Thyroid gland (tissue), 4 donors: ENCODE results near the gene RAD9A. TPM values are rescaled to one million over a fixed set of nuclear protein-coding genes. Genes with fewer than 3 reads are reported as not detected.

Experiments
- DNase-seq, 2 donors: peaks; one replicate each; pipeline ENCODE4 v3.0.0-alpha.2; 2019
- H3K27ac ChIP-seq, 3 donors: fragments of 200-600 bp; sonication (generic); 1 replicate in 2 of 3; 2 replicates in 1 of 3; pipeline ENCODE4 v1.5.1; 2016 to 2019; ENCODE audit warnings: mild to moderate bottlenecking in 1 of 3, moderate library complexity in 1 of 3
- H3K27me3 ChIP-seq: fragments of 200-600 bp; sonication (generic); one replicate; pipeline ENCODE4 v1.5.1; 2019
- H3K36me3 ChIP-seq, 2 donors: fragments of 200-600 bp; sonication (generic); one replicate each; pipeline ENCODE4 v1.5.1; 2016 to 2019
- H3K4me1 ChIP-seq, 2 donors: fragments of 200-600 bp; sonication (generic); one replicate each; pipeline ENCODE4 v1.5.1; 2017 to 2019
- H3K4me3 ChIP-seq, 3 donors: fragments of 200-600 bp; sonication (generic); replicated peaks in 1 of 3; 1 replicate in 2 of 3; 2 replicates in 1 of 3; pipeline ENCODE4 v1.5.1; 2016; ENCODE audit warnings: mild to moderate bottlenecking in 1 of 3
- H3K9me3 ChIP-seq: fragments of 200-600 bp; sonication (generic); one replicate; pipeline ENCODE4 v1.5.1; 2017
- POLR2A ChIP-seq, 2 donors: fragments of 450-650 bp; IDR thresholded peaks; one replicate each; pipeline ENCODE4 v1.6.1; 2017; ENCODE audit warnings: antibody characterized with exemption in 2 of 2, mild to moderate bottlenecking in 2 of 2, moderate library complexity in 1 of 2
- WGBS, 2 donors: methylation state at CpG; one replicate each; pipeline ENCODE4 v1.1.5; 2017; 5-methylcytosine and 5-hydroxymethylcytosine counted together
- intact Hi-C: fragments of 100-400 bp; cut with DNase I; formaldehyde crosslinking; loops from one replicate; pipeline ENCODE4 v1.15.1; 2023
- total RNA-seq, 4 donors: library from RNA; depleted of rRNA; stranded (reverse); fragments of >200 nt; gene quantifications; one replicate each; pipeline ENCODE4 v1.2.3, GENCODE V29; 2016
- TF ChIP-seq, protein P1 (sequence below), 6 experiments: fragments of 200-600 bp in 3 of 6; fragments of 450-650 bp in 3 of 6; sonication (generic) in 3 of 6; IDR thresholded peaks; one replicate each; pipeline ENCODE4 v1.5.1; 2016 to 2019; ENCODE audit warnings: antibody characterized with exemption in 6 of 6, mild to moderate bottlenecking in 2 of 6, inconsistent platforms in 1 of 6, moderate library complexity in 1 of 6

Gene RAD9A
- total RNA-seq, 4 donors from 2014 or later, result 22.7 to 38.0 (median 31.0) TPM

DNA sequence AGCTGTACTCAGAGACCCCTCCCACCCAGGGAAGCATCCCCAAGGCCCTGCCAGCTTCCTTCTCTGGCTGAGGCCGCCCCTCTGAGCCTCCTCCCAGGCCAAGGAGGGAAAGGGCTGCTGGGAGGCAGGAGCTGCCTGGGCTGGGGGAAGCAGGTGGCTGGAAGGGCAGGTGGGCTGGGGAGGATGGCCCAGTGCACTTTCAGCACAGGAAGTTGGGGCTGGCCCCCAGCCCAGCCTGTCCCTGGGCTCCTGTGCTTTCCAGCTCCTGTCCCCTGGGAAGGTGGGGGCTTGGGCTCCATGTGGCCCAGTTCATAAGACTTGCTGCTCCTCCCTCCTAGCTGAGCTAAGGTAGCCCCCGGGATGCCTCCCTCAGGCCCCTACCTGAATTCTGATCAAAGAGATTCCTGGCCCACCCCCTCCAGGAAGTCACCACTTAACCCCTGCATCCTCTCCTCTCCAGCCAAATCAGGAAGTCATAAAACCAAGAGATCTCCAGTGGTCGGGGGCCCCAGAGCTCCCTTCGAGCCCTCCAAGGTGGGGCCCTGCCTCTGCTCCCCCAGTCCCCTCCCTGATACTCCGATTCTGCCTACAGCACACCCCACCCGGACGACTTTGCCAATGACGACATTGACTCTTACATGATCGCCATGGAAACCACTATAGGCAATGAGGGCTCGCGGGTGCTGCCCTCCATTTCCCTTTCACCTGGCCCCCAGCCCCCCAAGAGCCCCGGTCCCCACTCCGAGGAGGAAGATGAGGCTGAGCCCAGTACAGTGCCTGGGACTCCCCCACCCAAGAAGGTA, 5.0 kb downstream of the RAD9A start:
- H3K4me3 ChIP-seq, result no peak overlapping the region
- intact Hi-C loops, result loop anchor here (10.0 kb wide), 1 partner anchor 68 kb away; the partner anchor contains the start of gene TMEM134
- no peak overlapping the region for H3K27ac ChIP-seq
- no peaks in the 10 kb centered on the region for H3K27me3 ChIP-seq
- no peak for DNase-seq
- H3K36me3 ChIP-seq, result peaks cover 24 to 25% of the 10 kb centered on the region in 2 donors
- H3K4me1 ChIP-seq, result peaks cover 17 to 24% of the 10 kb centered on the region in 2 donors
- no peak for TF ChIP-seq POLR2A (IDR thresholded peaks at IDR 0.05)
- 55 to 60% methylated on average over 11 to 12 of the region's 13 CpGs for WGBS, 2 donors
- H3K9me3 ChIP-seq, result no peaks in the 10 kb centered on the region

DNA sequence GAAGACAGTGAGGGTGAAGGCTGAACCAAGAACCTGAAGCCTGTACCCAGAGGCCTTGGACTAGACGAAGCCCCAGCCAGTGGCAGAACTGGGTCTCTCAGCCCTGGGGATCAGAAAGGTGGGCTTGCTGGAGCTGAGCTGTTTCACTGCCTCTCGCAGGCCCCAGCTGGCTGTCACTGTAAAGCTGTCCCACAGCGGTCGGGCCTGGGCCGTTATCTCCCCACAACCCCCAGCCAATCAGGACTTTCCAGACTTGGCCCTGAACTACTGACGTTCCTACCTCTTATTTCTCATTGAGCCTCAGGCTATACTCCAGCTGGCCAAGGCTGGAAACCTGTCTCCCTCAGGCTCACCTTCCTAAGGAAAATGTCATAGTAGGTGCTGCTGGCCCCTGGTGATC, 5.8 kb downstream of the RAD9A start:
- H3K27ac ChIP-seq, result no peak overlapping the region
- H3K9me3 ChIP-seq, result no peaks in the 10 kb centered on the region
- peaks cover 24 to 25% of the 10 kb centered on the region in 2 donors for H3K36me3 ChIP-seq
- no peak for TF ChIP-seq POLR2A (IDR thresholded peaks at IDR 0.05)
- TF ChIP-seq, protein P1, sequence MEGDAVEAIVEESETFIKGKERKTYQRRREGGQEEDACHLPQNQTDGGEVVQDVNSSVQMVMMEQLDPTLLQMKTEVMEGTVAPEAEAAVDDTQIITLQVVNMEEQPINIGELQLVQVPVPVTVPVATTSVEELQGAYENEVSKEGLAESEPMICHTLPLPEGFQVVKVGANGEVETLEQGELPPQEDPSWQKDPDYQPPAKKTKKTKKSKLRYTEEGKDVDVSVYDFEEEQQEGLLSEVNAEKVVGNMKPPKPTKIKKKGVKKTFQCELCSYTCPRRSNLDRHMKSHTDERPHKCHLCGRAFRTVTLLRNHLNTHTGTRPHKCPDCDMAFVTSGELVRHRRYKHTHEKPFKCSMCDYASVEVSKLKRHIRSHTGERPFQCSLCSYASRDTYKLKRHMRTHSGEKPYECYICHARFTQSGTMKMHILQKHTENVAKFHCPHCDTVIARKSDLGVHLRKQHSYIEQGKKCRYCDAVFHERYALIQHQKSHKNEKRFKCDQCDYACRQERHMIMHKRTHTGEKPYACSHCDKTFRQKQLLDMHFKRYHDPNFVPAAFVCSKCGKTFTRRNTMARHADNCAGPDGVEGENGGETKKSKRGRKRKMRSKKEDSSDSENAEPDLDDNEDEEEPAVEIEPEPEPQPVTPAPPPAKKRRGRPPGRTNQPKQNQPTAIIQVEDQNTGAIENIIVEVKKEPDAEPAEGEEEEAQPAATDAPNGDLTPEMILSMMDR (IDR thresholded peaks at IDR 0.05), result no peak
- DNase-seq, result no peak
- H3K27me3 ChIP-seq, result no peaks in the 10 kb centered on the region
- intact Hi-C loops, result loop anchor here (10.0 kb wide), 1 partner anchor 67 kb away; the partner anchor contains the start of gene TMEM134
- WGBS, 2 donors, result 92 to 94% methylated on average over 6 of the region's 6 CpGs
- H3K4me3 ChIP-seq, result no peak overlapping the region
- H3K4me1 ChIP-seq, result peaks cover 21 to 27% of the 10 kb centered on the region in 2 donors

DNA sequence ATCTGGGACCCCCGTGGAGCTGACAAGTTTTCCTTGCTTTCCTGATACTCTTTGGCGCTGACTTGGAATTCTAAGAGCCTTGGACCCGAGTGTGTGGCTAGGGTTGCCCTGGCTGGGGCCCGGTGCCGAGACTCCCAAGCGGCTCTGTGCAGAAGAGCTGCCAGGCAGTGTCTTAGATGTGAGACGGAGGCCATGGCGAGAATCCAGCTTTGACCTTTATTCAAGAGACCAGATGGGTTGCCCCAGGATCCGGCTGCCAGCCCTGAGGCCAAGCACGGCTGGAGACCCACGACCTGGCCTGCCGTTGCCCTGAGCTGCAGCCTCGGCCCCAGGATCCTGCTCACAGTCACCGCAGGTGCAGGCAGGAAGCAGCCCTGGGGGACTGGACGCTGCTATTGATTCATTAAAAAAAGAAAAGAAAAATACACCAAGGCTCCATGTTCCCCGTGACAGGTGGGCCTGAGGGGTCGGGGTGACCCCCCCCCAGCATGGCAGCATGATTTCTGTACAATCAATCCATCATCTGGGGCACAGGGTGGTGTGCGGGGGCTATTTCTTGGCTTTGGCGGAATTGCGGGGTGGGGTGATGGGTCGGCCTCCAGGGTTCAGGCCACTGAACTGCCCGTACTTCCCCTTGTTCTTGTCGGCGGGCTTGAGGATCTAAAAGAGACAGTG, 6.3 kb downstream of the RAD9A start:
- Histone ChIP-seq H3K27me3 (no peaks in the 10 kb centered on the region), H3K4me3 (no peak overlapping the region), H3K9me3 (no peaks in the 10 kb centered on the region), H3K27ac (no peak overlapping the region), H3K36me3 (peaks cover 24 to 25% of the 10 kb centered on the region in 2 donors), H3K4me1 (peaks cover 25 to 27% of the 10 kb centered on the region in 2 donors)
- WGBS, 2 donors, result 89 to 90% methylated on average over 21 to 24 of the region's 24 CpGs
- no peak for DNase-seq
- intact Hi-C loops, result loop anchor here (10.0 kb wide), 1 partner anchor 67 kb away; the partner anchor contains the start of gene TMEM134
- TF ChIP-seq, protein P1 (IDR thresholded peaks at IDR 0.05), result no peak
- no peak for TF ChIP-seq POLR2A (IDR thresholded peaks at IDR 0.05)

DNA sequence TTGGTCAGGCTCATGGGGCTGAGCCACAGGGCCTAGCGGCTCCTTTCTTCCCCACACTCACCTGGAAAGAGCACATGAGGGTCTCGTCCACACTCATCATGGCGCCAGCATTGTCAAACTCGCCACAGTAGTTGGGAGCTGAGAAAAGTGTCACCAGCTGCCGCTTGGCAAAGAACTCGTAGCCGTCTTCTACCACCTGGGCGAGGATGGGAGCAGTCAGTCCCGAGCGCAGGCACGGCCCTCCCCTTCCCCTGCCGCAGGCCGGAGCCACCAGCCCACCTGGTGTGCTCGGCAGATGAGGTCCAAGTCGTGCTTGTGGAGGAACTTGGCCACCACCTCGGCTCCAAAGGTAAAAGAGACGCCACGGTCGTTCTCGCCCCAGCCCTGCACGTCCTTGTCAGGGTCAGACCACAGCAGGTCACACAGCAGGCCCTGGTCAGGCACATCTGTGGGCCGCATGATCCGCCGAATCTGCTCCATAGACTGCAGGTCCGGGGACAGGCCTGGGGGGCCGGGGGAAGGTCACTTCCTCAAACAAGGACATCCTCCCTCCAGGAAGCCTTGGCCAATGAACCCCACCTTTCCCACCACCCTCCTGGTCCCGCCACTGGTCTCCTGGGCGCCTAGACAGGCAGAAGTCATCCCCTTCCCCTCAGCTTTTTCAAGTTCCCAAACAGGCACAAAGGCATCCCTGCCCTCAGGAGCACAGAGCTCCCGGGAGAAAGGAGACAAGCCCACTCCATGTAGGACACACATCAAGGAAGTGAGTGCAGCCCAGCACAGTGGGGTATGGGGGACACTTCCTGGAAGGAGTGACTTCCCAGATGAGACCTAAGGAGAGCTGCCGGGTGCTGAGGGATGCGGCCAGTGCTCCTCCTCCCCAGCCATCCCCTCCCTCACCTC, 7.1 kb downstream of the RAD9A start:
- Histone ChIP-seq H3K36me3 (peaks cover 24 to 25% of the 10 kb centered on the region in 2 donors), H3K27me3 (no peaks in the 10 kb centered on the region), H3K27ac (no peak overlapping the region), H3K4me1 (peaks cover 31 to 35% of the 10 kb centered on the region in 2 donors), H3K4me3 (no peak overlapping the region), H3K9me3 (no peaks in the 10 kb centered on the region)
- TF ChIP-seq, protein P1 (IDR thresholded peaks at IDR 0.05), result no peak
- TF ChIP-seq POLR2A (IDR thresholded peaks at IDR 0.05), result no peak
- intact Hi-C loops, result loop anchor here (10.0 kb wide), 1 partner anchor 66 kb away; the partner anchor contains the start of gene TMEM134
- 87 to 94% methylated on average over 24 to 25 of the region's 31 CpGs for WGBS, 2 donors
- DNase-seq, result no peak
